HAP-1 (cell line): Measurements from ENCODE around the gene TM4SF18.

Source experiments
- DNase-seq, 2 experiments: peaks; one replicate each; pipeline ENCODE4 v3.0.0-alpha.2; 2016 to 2020; ENCODE audit warnings: low spot score in 2 of 2
- H3K27me3 ChIP-seq: fragments of 250-450 bp; sonication (Bioruptor Pico); 2 replicates; pipeline ENCODE4 v1.5.1; 2020; ENCODE audit warnings: low read depth, mild to moderate bottlenecking, moderate library complexity
- H3K36me3 ChIP-seq: fragments of 250-450 bp; sonication (Bioruptor Pico); replicated peaks from 2 replicates; pipeline ENCODE4 v1.5.1; 2020; ENCODE audit warnings: mild to moderate bottlenecking
- H3K4me1 ChIP-seq: fragments of 250-450 bp; sonication (Bioruptor Pico); 2 replicates; pipeline ENCODE4 v1.5.1; 2020; ENCODE audit warnings: mild to moderate bottlenecking
- H3K4me3 ChIP-seq: fragments of 250-450 bp; sonication (Bioruptor Pico); 2 replicates; pipeline ENCODE4 v1.5.1; 2020; ENCODE audit warnings: mild to moderate bottlenecking, moderate library complexity
- H3K9me3 ChIP-seq: fragments of 250-450 bp; sonication (Bioruptor Pico); 2 replicates; pipeline ENCODE4 v1.5.1; 2020; ENCODE audit warnings: mild to moderate bottlenecking, moderate library complexity
- in situ Hi-C: fragments of 300-500 bp; cut with MboI; formaldehyde crosslinking; loops from 3 replicates; pipeline ENCODE4 v1.14.3; 2020; ENCODE audit warnings: low sequenced_read_pairs, inconsistent platforms, mixed read lengths

The TM4SF18 gene

GRCh38 chr3:149330609-149331331 lies 2.7 kb downstream of the TM4SF18 start:
- DNase-seq = no peak
- Histone ChIP-seq H3K27me3 (peaks cover 13% of the 10 kb centered on the region), H3K36me3 (no peaks in the 10 kb centered on the region), H3K4me1 (peaks cover 3% of the 10 kb centered on the region; the same call in 1 of the 2 replicates), H3K4me3 (no peak overlapping the region), H3K9me3 (no peaks in the 10 kb centered on the region)
- in situ Hi-C loops = no loop called here

DNA sequence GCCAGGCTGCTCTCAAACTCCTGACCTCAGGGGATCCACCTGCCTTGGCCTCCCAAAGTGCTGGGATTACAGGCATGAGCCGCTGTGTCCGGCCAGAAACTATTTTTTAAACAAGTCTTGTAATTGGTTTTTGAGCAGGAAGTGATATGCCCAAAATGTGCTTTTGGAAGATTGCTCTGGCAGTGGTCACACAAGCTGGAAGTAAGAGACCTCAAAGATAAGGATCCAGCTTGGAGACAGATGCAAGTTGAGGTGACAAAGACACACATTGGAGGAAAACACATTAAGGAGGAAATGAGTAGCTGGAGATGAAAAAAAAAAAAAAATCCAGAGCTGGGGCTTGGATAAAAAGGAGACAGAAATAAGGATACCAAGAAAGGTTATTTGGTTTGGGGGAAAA lies 6.3 kb downstream of the TM4SF18 start:
- in situ Hi-C loops = no loop called here
- H3K4me1 ChIP-seq = no peaks in the 10 kb centered on the region
- no peaks in the 10 kb centered on the region for H3K36me3 ChIP-seq
- DNase-seq = no peak
- peaks cover 18% of the 10 kb centered on the region for H3K27me3 ChIP-seq
- no peaks in the 10 kb centered on the region for H3K9me3 ChIP-seq
- no peak overlapping the region for H3K4me3 ChIP-seq

DNA sequence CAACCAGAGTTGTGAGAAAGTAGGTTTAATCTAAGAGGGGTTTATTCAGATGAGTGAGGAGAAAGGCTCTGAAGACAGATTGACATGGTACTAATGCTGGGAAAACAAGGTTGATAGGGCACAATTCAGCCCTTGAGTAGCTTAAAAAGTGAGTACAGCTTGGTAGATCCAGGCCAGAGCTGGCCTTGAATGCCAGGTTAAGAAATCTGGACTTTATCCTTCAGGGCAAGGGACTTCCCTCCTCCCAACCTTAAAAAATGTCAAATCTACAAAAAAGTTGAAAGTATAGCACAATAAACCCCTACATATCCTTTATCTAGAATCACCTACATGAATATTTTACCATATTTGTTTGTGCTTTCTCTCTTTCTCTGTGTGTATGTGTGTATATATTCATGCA lies 7.9 kb downstream of the TM4SF18 start:
- Histone ChIP-seq H3K4me1 (no peaks in the 10 kb centered on the region), H3K9me3 (no peaks in the 10 kb centered on the region), H3K27me3 (peaks cover 18% of the 10 kb centered on the region), H3K4me3 (no peak overlapping the region), H3K36me3 (no peaks in the 10 kb centered on the region)
- no peak for DNase-seq
- in situ Hi-C loops = no loop called here

GRCh38 chr3:149324332-149324731 lies 9.1 kb downstream of the TM4SF18 start:
- 0 out of 2 replicates have a peak, but pooled peaks cover 8% of the 10 kb centered on the region for H3K27me3 ChIP-seq
- H3K36me3 ChIP-seq = no peaks in the 10 kb centered on the region
- in situ Hi-C loops = no loop called here
- no peaks in the 10 kb centered on the region for H3K9me3 ChIP-seq
- no peaks in the 10 kb centered on the region for H3K4me1 ChIP-seq
- no peak for DNase-seq
- H3K4me3 ChIP-seq = no peak overlapping the region

DNA sequence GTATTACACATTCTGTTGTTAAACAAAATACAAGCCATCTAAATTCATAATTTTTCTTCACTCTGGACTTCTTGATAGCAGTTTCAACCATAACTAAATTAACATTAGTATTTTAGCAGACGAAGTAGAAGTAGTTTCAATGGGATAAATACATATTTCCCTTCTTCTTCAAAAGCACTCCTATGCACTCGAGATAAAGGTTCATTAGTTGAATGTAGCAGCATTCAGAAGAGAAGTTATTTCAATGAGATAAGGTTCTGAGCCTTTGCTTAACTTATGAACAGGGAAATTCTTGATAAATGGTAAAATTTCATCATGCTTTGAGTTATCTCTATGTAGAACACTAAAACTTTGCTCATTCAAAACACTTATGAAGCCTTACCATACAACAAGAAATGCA lies 11.8 kb downstream of the TM4SF18 start:
- 0 out of 2 replicates have a peak, but pooled peaks cover 5% of the 10 kb centered on the region for H3K27me3 ChIP-seq
- no peaks in the 10 kb centered on the region for H3K36me3 ChIP-seq
- H3K4me1 ChIP-seq = no peaks in the 10 kb centered on the region
- no peak for DNase-seq
- in situ Hi-C loops = no loop called here
- no peaks in the 10 kb centered on the region for H3K9me3 ChIP-seq
- no peak overlapping the region for H3K4me3 ChIP-seq

DNA sequence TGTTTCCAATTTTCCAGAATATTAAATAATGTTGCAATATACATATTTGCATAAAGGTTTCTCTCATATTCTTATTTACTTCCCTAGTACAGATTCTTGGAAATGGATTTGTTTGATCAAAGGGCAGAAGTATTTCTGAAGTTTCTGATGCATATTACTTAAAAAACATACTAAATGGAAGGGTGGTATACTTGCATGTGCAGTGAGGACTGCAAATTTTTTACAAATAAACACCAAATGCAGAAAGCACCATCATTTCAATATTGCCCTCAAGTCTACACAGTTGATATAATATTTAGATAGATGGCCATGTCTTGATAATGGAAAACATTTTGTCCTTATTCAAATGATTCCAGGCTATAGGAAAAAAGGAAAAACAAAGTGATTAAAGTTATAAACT lies 12.3 kb downstream of the TM4SF18 start:
- H3K27me3 ChIP-seq = 0 out of 2 replicates have a peak, but pooled peaks cover 5% of the 10 kb centered on the region
- no peaks in the 10 kb centered on the region for H3K36me3 ChIP-seq
- H3K4me3 ChIP-seq = no peak overlapping the region
- DNase-seq = no peak
- no peaks in the 10 kb centered on the region for H3K9me3 ChIP-seq
- in situ Hi-C loops = no loop called here
- H3K4me1 ChIP-seq = no peaks in the 10 kb centered on the region

DNA sequence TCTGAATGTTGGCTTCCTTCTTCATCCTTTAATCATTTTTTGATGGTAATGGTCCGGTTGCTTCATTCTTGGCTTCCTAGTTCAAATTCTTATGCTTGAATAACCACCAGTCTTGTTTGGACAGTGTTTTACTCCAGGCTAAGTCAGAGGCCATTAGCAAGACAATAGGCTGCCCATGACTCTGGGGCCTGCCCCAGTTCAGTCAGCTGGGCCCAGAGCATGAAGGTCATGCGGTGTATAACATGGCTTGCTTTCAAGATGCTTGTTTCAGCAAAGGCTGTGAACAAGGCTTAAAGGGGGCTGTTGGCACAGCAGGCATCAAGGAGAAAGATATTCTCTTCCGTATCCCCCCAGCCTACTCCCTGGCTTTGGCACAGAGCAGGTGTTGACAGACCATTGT lies 13.7 kb downstream of the TM4SF18 start:
- Histone ChIP-seq H3K36me3 (no peaks in the 10 kb centered on the region), H3K9me3 (no peaks in the 10 kb centered on the region), H3K4me1 (no peaks in the 10 kb centered on the region), H3K4me3 (no peak overlapping the region), H3K27me3 (no peaks in the 10 kb centered on the region)
- DNase-seq = peak; percentile 10 to 36
- in situ Hi-C loops = no loop called here

DNA sequence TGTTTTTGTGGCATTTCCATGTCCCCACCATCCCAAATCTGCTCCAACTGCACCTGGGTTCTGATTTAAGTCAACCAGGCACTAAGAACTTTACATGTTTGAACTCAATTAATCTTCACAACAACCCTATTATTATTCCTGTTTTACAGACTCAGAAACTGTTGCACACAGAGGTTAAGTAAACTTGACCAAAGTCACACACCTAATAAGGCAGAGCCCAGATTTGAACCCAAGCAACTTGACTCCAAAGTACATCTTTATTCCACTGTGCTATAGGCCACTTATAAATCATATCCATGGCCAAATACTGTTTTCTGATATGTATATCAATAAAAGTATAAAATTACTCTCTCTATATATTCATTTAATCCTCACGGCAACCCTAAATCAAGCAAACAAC lies 16.4 kb downstream of the TM4SF18 start:
- Histone ChIP-seq H3K4me1 (no peaks in the 10 kb centered on the region), H3K36me3 (no peaks in the 10 kb centered on the region), H3K9me3 (no peaks in the 10 kb centered on the region), H3K4me3 (no peak overlapping the region), H3K27me3 (no peaks in the 10 kb centered on the region)
- in situ Hi-C loops = no loop called here
- DNase-seq = no peak

GRCh38 chr3:149316437-149316836 lies 17.0 kb downstream of the TM4SF18 start:
- H3K9me3 ChIP-seq = no peaks in the 10 kb centered on the region
- in situ Hi-C loops = no loop called here
- no peak overlapping the region for H3K4me3 ChIP-seq
- H3K4me1 ChIP-seq = no peaks in the 10 kb centered on the region
- H3K36me3 ChIP-seq = no peaks in the 10 kb centered on the region
- no peak for DNase-seq
- no peaks in the 10 kb centered on the region for H3K27me3 ChIP-seq

GRCh38 chr3:149315694-149316093 lies 17.7 kb downstream of the TM4SF18 start:
- H3K9me3 ChIP-seq = no peaks in the 10 kb centered on the region
- no peaks in the 10 kb centered on the region for H3K36me3 ChIP-seq
- no peak for DNase-seq
- H3K27me3 ChIP-seq = no peaks in the 10 kb centered on the region
- no peaks in the 10 kb centered on the region for H3K4me1 ChIP-seq
- H3K4me3 ChIP-seq = no peak overlapping the region
- in situ Hi-C loops = no loop called here

DNA sequence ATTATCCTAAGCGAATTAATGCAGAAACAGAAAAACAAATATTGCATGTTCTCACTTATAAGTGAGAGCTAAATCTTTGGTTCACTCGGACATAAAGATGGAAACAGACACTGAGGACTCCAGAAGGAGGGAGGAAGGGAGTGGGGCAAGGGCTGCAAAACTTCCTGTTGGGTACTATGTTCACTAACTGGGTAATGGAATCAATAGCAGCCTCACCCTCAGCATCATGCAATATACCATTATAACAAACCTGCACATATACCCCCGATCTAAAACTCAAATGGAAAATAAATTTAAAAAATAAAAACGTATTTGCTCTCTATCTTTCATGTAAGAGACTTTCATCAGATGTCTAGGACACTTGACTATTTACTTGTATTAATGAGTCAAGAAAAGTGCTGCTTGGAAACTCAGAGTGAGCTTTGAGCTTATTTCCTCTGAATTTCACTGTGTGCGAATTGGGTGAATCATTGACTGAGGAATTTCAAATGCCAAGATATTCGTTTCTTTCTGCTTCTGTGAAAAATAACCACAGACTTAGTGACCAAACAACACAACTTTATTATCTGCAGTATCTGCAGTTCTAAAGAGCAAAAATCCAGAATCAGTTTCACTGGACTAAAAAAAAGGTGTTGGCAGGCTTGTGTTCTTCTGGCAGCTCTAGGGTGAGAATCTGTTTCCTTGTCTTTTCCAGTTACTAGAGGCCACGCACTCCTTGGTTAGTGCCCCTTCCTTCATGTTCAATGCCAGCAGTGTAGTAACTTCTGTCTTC lies 18.4 kb downstream of the TM4SF18 start:
- Histone ChIP-seq H3K4me1 (no peaks in the 10 kb centered on the region), H3K4me3 (no peak overlapping the region), H3K27me3 (no peaks in the 10 kb centered on the region), H3K36me3 (no peaks in the 10 kb centered on the region), H3K9me3 (no peaks in the 10 kb centered on the region)
- in situ Hi-C loops = no loop called here
- DNase-seq = no peak

DNA sequence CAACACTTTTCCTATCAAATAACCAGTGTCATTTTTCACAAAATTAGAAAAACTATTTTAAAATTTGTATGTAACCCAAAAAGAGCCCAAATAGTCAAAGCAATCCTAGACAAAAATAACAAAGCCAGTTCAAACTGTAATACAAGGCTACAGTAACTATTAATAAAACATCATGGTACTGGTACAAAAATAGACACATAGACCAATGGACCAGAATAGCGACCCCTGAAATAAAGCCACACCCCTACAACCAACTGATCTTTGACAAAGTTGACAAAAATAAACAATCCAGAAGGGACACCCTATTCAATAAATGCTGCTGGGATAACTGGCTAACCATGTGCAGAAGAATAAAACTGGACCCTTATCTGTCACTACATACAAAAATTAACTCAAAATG lies 19.9 kb downstream of the TM4SF18 start:
- no peaks in the 10 kb centered on the region for H3K9me3 ChIP-seq
- H3K4me1 ChIP-seq = no peaks in the 10 kb centered on the region
- in situ Hi-C loops = no loop called here
- no peaks in the 10 kb centered on the region for H3K36me3 ChIP-seq
- no peaks in the 10 kb centered on the region for H3K27me3 ChIP-seq
- no peak for DNase-seq
- no peak overlapping the region for H3K4me3 ChIP-seq

DNA sequence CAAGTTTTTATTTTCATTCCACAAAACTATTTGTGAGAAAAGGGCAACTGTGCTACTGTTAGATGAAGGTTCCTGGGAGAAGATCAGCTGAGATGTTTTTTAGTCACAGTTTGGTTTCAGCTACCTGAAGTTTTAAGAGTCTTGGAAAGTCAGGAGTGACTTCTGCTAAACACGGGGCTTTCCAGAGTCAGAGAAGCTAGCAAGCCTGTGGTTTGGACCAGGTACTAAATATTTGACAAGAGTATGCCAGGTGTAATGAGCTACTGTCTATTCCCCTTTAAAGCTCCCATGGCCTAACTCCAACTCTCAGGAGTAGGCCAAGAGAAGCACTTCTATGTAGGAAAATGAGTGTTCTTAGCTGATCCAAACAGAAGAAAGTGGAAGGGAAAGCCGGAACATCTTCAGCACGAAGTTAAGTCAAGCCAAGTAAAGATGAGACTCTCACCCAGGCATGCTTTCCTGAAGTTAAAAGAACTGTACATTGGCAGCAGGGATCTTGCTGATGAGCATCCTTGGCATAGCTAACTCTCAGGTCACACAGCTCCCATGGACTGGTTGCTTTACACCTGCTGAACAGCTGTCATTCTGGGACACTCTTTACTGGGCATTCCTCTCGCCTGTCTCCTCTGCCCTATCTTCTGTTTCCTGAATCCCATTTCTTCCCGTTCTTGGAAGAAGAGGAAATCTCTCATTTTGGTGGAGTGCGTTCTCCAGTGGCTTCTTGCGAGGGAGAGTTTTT lies 22.5 kb downstream of the TM4SF18 start:
- Histone ChIP-seq H3K4me1 (no peaks in the 10 kb centered on the region), H3K36me3 (no peaks in the 10 kb centered on the region), H3K9me3 (no peaks in the 10 kb centered on the region), H3K27me3 (no peaks in the 10 kb centered on the region), H3K4me3 (no peak overlapping the region)
- in situ Hi-C loops = no loop called here
- DNase-seq = no peak

DNA sequence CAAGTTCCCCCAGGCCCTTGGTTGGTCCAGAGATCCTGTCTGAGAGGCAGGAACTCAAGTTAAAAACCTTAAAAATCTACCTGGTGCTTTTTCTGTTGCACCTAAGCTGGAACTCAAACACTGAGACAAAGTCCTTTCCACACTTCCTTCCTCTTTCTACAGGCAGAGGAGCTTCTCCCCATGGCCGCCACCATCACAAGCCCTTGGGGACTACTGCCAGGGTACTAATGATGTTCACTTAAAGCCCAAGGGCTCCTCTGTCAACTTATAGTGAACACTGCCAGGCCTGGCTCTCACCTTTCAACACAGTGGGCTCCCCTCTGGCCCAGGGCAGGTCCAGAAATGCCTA lies 26.0 kb downstream of the TM4SF18 start:
- in situ Hi-C loops = no loop called here
- H3K4me3 ChIP-seq = no peak overlapping the region

More for the DNA sequence above, 26.0 kb downstream of the TM4SF18 start:
- Histone ChIP-seq H3K27me3 (no peaks in the 10 kb centered on the region), H3K36me3 (no peaks in the 10 kb centered on the region), H3K9me3 (no peaks in the 10 kb centered on the region), H3K4me1 (no peaks in the 10 kb centered on the region)
- DNase-seq = no peak
